Left forelimb (tissue), 1 donor: ENCODE measurements around the gene HPDL.
"Not testable (repeated sequence)": the region's sequence is repeated elsewhere in the genome, so short reads cannot be mapped to it uniquely, and the experiment has no call there.

Source experiments
- DNase-seq: peaks from one replicate; pipeline ENCODE4 v3.0.0-alpha.2; 2018; ENCODE audit warnings: low spot score

Gene HPDL

GRCh38 chr1:45351508-45351907 lies 24.8 kb downstream of the HPDL start:
- DNase-seq, result no peak

- DNase-seq, result no peak
These were observed 27.0 kb downstream of the HPDL start for GRCh38 chr1:45353685-45354084.

- no peak for DNase-seq
These were observed 28.1 kb downstream of the HPDL start for GRCh38 chr1:45354838-45355237.

GRCh38 chr1:45355683-45356082 lies 29.0 kb downstream of the HPDL start:
- no peak for DNase-seq

- no peak for DNase-seq
These were observed 29.5 kb downstream of the HPDL start for GRCh38 chr1:45356186-45356585.

- DNase-seq, result no peak
These were observed 33.3 kb downstream of the HPDL start for GRCh38 chr1:45359882-45360513.

GRCh38 chr1:45360981-45361380 lies 34.3 kb downstream of the HPDL start:
- not testable (repeated sequence) for DNase-seq

- DNase-seq, result no peak
These were observed 37.6 kb downstream of the HPDL start for GRCh38 chr1:45364294-45364693.

GRCh38 chr1:45365051-45365450 lies 38.4 kb downstream of the HPDL start:
- DNase-seq, result no peak

GRCh38 chr1:45370575-45370974 lies 43.9 kb downstream of the HPDL start:
- no peak for DNase-seq

GRCh38 chr1:45373573-45373972 lies 46.9 kb downstream of the HPDL start:
- DNase-seq, result no peak

GRCh38 chr1:45375104-45376090 lies 48.7 kb downstream of the HPDL start:
- no peak for DNase-seq

- no peak for DNase-seq
These were observed 51.5 kb downstream of the HPDL start for GRCh38 chr1:45378184-45378583.
